Activated naive CD4-positive, alpha-beta T cell treated with Interleukin-2 at 50 U/mL for 16 hours (primary cell): Measurements from ENCODE around the gene GCAT.

Experiments used
- DNase-seq: peaks from one replicate; pipeline ENCODE4 v3.0.0-alpha.2; 2020

Gene GCAT

DNA sequence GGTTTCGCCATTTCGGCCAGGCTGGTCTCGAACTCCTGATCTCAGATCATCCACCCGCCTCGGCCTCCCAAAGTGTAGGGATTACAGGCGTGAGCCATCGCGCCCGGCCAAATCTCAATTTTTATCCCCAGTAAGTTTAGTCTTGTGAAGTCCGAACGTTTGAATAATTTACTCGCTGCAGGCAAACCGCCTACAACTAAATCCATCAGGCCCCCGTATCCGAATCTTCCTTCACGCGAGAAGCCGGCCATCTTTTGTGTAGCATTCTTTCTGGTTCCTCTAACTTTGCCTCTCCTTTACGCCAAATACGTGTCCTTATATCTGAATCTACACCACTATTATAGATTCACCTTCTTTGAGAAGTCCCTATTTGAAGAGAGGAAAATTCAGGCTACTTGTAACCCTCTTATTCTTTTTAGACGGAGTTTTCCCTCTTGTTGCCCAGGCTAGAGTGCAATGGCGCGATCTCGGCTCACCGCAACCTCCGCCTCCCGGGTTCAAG is 40.9 kb downstream of the GCAT start:
- DNase-seq, result peak; percentile 17

GRCh38 chr22:37849089-37849751 is 41.5 kb downstream of the GCAT start, which contains the start of gene EIF3L:
EIF3L (plus strand) TSS chr22:37849419; CDS start chr22:37849450, 31 bp downstream.
- peak; percentile 92 for DNase-seq

GRCh38 chr22:37850801-37851200 is 43.1 kb downstream of the GCAT start:
- no peak for DNase-seq

DNA sequence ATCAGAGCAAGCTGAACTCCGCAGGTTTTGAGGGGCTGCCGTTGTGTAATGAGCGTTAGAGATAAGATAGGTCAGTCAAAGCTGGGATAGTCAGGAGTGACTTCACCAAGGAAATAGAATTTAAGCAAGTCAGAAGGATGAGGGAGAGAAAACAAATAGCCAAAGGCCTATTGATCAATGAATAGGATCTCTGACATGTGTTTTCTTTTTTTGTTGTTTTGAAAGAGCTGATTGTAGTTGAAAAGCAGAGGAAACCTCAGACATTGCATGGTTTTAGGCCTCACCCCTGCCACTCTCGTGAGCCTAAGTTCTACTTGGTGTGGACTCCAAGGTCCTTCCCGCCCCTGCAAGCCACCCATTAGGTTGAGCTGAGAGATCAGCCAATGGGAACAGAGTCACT is 44.7 kb downstream of the GCAT start:
- DNase-seq, result no peak

DNA sequence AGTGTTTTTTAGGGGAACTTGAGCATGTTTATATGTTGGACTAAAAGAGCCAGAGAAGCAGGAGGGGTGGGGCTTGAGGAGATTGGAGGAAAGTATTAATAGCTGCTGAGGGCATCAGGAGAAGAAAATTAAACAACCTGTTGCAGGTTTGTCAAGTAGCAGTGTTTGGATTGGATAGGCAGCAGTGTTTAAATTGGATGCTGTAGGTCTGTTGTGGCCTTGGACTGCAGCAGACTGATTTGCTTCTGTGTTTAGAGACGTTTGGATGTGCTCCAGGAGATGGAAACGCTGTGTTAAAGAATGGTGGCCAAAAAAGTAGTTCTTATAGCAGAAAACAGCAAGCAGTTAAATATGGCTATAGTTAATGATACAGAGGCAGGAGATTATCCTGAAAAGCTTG is 47.2 kb downstream of the GCAT start:
- DNase-seq, result no peak

DNA sequence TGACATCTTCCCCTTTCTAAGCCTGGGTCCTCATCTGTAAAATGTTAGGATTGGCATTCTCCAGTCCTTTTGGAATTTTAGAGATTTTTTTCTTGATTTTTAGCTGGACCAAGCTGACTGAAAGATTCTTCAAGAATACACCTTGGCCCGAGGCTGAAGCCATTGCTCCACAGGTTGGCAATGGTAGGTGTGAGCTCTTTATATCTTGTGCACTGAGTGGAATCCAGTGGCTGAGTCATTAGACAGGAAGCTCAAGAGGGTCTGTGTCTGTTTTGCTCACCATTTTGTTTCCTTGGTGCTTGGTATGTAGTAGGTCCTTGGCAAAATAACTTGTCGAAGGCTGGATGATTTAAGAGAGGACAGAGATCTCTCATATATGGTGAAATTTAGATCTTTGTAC is 47.7 kb downstream of the GCAT start:
- no peak for DNase-seq

DNA sequence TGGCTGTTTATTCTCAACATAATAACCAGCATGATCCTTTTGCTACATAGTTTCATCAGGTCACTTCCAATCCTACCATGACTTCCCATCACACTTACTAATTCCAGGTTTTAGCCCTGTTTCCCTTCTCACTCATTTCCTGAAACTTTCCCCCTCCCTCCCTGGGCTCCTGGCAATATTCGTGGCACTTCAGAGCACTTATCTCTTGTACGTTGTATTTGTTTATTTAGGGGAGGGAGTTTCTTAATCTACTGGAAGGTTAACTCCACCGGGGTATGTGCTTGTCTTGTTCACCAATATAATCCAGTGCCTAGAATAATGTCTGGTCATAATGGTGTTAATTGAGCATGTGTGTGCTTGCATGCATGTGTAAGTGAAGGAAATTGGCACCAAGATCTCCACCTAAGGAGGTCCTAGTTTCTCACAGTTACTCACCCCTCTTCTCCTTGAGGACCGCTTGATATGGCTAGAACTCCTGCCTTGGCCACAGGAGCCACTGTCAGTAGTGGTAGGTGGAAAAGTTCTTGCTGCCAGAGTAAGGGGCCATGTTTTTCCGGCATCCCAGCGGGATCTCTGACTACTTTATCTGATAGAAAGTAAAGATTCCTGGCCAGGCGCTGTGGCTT is 53.2 kb downstream of the GCAT start:
- DNase-seq, result no peak

DNA sequence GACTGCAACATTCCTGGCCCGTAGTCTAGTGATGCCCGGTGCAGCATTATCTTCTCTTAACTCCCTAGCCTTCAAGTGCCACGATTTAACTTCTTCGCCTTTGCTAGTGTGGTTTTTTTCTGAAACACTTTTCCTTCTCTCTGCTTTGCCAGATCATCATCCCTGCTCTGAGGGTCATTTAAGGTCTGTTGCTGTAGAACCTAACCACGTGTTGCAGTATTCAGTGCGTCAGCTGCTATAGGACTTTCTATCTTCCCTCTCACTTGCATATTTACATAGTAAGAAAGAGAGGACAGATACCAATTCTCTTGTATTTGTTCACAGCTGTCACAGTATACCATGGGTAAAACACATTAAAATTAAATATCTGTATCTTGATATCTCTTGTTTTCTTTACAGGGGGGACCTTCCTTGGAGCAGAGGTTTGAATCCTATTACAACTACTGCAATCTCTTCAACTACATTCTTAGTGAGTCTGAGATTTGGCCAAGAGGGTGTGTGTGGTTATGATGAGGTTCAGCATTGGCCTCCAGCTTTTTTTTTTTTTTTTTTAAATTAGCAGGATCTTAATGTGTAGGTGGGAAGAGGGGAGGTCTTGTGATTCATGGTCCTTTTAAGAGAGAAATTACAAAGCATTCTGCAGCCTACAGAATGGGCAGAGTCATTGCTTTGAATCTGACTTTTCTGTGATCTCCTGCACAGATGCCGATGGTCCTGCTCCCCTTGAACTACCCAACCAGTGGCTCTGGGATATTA is 55.0 kb downstream of the GCAT start:
- no peak for DNase-seq

DNA sequence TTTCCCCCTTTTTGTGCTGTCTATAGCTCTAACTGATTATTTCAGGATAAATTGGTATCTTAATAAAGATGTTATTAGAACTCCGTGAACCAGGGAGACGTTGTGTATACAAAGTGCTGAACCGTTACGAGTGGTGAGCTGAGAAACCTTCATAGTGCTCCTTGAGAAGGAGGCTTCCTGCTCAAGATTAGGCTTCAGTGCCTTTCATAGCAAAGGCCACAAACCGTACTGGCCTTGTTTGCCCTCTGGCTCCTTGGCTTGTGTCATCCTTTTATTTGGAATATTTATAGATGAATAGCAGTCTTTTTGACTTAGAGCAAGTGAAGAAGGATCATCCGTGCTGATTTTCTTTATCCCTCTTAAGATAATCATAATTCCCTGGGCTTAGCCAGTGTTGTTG is 57.8 kb downstream of the GCAT start:
- DNase-seq, result no peak
